GM19467 (cell line): Measurements from ENCODE around the gene RBM33.
A peak's percentile ranks its signal among the peaks of the same experiment; 100 is the strongest.

ENCODE experiments used
- ATAC-seq: cut with Tn5 transposase; IDR thresholded peaks from one replicate; pipeline ENCODE4 v1.9.1; 2021; ENCODE audit warnings: mild to moderate bottlenecking, moderate library complexity; ENCODE audit not compliant: unreplicated experiment

The RBM33 gene

DNA sequence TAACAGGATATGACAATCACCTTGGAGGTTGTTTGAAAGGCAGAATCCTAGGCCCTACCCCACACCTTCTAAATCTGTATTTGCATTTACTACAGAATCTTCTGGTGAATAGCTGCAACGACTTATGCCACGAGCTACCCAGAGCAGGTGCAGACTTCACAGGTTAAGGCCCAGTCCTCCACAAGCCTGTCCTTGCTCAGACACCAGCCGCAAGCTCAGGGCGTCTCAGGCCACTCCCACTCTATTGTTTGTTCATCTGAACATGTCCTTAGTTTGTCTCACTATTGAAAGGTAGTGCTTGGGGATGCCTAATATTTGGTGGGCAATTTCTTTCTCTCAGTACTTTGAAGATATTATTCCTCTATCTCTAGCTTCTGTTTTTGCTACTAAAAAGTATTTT is 18.9 kb upstream of the RBM33 start:
- no peak for ATAC-seq

DNA sequence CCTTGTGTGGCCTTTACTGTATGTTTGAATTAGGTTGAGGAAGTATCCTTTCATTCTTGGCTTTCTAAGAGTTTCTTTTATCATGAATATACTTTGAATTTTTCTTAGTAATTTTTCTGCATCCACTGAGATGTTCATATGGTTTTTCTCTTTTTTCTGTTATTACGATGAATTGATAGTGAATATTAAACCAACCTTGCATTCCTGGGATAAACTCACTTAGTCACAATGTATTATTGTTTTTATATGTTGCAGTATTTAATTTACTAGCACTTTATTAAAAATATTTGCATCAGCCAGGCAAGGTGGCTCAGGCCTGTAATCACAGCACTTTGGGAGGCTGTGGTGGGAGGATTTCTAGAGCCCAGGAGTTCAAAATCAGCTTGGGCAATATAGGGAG is 15.3 kb upstream of the RBM33 start:
- no peak for ATAC-seq

DNA sequence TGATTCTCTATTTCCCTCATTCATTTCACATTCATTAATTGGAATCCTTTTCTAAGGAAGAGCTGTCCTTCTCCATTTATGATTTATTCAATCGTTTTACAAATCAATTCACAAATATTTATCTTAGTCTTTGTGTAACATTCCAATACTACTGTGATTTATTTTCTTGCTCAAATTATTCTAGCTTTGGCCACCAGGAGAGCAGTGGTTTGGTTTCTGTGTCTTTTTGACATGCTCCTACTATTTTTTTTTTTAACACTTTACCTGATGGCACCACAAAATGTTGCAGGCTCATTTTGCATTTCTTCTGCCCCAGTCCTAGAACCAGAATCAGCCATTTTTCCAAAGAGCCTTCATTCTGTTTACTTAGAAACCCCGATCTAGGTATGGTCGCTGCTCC is 13.3 kb upstream of the RBM33 start:
- ATAC-seq = no peak

DNA sequence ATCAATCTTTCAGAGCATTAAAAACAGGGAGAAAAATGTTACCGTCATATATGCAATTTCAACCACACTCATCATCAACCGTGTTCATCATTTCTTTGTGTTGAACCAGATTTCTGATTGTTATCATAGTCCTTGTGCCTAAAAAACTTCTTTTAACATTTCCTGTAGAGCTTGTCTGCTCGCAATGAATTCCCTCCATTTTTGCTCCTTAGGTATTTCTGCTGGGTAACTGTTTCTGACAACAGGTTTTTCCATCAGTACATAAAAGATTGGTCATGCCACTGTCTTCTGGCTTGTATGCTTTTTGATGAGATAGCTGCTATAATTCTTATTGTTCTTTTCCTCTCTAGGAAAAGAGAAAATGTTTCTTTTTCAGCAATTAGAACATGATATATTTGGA is 8.6 kb upstream of the RBM33 start:
- ATAC-seq = no peak

DNA sequence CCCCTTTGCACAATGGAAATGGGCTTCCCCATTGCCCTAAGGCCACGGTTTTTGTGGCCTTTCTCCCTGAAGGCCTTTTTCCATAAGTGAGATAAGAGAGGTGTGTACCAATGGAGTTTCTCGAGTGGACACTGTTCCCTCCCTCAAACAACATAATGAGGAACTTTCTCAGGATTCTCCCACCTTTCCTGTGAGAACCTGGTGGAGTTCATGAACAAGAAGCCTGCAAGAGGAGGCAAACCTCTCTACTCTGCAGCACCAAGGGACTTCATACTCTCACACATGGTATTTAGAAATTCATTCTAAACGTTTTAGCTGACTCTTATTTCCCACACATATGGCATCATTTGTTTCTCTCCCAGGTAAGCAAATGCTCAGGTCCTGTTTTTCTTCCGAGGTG is 7.3 kb upstream of the RBM33 start:
- ATAC-seq = no peak

DNA sequence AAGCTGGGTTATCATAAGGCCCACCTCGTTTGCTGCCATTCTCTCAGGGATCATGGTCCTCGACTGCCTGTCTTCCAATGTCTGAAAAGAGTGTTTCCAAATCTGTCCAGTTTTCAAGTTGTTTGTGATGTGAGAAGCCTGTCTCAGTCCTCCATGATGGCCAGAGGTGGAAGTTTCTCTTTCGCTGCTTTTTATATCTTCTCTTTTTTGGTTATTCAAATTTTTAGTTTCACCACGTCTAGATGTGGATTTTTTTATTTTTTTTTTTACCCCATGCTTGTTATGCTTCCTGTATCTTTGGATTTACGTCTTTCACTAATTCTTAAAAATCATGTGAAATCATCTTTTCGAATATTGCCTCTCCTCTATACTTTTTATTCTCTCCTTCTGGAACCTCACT is 6.1 kb upstream of the RBM33 start:
- no peak for ATAC-seq

DNA sequence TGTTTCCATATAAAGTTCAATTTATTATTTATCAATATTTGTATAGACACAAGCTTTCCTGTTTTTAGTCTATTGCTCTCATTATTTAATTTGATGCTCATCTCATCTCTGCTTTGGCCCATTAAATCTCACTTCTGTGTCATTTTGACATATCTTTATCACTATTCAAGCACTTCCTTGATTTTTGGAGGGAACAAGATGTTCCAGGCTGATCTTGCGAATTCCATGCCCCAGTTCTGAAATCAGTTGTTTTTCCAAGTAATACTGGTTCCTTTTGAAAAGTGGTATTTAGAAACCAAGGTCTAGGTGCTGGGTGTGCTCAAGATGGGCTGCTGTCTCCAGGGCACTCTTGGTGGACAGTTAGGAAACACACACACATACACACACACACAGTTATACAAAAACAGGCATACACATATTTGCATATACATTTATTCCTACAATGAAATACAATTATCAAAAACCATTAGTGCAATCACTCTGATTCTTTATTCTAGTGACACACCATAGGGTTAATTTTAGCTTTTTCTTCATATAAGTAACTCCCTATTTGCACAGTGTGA is 4.4 kb upstream of the RBM33 start:
- ATAC-seq = no peak

DNA sequence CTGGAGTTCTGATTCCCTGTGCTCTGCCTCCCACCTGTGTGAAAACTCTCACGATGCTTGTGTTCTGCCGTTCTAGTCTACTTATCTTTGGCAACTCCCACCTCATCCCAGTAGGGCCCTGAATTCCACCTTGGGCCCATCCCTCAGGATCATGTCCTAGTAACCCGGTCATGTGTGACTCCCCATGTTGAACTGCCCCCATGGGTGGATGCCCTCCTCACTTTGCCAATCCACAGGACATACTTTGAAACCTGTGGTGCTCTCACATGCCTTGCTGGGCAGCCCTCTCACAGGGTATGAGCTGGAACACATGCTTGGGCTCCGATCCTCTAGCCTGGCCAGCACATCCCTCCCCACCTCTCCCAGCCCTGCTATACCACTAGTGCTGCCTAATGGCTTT is 3.8 kb upstream of the RBM33 start:
- no peak for ATAC-seq

DNA sequence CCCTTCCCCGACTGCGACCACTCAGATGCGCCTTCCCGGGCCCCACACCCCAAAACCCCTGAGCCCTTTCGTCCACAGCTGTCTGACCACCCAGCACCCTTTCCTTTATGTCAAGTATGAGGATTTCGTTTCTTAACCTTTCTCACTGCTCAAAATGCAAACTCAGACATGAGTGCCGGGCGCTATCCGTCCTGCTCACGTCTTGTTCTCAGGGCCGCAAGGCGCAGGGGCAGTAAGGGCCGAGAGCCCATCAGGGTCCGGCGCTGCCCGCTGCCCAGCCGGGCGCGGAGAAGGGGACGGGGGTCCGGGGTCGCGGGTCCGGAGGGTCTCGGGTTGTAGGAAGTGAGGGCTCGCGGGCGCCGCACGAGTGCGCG is 670 bp upstream of the RBM33 start:
- no peak for ATAC-seq

DNA sequence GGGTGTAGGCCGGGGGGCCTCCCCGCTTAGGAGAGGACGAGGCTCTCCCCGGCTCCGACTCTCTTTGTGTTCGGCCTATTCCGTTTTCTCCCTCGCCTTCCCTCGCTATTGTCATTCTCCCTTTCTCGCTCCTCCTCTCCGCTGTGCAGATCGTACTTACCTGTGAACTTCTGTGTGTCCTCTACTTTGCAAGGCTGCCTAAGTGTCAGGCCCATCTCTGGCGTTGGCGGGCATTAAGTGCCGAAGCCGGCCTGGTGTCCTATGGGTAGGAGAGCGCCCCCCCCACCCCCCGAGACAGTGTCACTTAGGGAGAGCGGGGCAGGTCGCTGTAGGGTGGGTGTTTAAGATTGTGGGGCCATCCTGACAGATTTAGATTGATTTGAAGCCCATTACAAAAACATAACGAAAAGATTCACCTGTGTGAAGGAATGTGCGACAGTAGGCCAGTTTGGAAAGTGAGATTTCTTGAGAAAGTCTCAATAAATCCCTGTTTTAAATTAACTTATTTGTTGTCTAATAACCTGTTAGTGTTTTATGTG is 579 bp downstream of the RBM33 start:
- ATAC-seq = peak; percentile 14

DNA sequence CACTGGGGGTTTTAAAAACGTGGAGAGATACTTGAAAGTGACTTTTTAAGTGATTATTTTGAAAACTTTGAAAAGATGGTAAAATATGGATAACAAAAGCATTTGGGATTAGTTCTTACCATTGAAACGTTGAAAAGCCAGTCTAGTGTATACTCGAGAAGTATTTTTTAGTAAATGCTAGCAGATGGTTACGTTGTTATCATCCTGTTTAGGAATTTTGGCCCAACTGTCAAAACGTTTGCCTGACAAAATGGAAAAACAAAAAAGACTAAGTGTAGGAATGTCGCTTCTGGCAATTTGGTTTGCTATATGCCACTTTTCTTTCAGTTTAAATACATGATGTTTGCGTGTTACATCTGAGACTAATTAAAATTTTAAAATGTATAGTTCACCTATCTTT is 1.2 kb downstream of the RBM33 start:
- no peak for ATAC-seq

DNA sequence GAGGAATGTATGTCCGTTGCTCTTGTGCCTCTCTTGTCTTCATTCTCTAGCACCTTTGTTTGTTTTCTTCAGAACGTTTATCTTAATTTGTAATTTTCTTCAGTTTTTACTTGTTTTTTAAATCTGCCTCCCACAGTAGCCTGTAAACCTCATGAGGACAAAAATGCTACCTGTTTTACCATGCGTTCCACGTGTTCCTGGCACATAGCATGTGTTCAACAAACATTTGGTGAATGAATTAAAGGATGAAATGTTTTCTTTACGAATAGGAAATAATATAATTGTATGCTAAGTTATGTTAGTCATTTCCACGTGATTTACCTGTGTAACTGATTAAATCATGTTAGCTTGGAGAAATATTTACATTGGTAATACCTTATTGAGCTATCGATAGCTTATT is 2.2 kb downstream of the RBM33 start:
- ATAC-seq = no peak

DNA sequence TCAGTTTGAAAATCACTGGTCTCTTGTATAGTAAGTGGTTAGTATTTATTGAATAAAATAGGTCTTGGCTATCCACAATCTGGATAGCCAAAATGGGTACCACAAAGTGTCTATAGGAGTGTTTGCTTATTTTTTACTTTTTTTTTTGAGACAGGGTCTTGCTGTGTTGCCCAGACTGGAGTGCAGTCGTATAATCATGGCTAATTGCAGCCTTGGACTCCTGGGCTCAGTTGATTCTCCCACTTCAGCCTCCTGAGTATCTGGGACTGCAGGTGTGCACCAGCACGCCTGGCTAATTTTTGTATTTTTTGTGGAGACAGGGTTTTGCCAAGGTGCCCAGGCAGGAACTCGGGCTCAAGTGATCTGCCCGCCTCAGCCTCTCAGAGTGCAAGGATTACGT is 2.8 kb downstream of the RBM33 start:
- no peak for ATAC-seq

DNA sequence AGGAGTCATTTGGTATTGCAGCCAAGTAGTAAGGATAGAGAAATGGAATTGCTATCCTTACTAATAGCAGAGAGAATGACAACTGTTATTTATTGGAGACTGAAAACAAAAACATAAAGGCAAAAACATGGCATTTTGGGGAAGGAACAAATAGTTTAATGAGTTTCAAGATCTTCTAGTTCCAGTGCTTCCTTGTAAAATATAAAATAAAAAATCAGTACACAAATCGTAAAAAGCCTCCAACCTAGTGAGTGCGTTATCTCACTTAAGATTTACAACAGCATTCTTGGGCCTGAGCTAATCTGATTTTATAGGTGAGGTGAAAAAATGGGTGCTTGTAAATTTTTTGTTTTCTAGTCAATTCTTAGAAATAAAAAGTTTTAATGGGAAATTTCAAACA is 3.3 kb downstream of the RBM33 start:
- ATAC-seq = no peak

DNA sequence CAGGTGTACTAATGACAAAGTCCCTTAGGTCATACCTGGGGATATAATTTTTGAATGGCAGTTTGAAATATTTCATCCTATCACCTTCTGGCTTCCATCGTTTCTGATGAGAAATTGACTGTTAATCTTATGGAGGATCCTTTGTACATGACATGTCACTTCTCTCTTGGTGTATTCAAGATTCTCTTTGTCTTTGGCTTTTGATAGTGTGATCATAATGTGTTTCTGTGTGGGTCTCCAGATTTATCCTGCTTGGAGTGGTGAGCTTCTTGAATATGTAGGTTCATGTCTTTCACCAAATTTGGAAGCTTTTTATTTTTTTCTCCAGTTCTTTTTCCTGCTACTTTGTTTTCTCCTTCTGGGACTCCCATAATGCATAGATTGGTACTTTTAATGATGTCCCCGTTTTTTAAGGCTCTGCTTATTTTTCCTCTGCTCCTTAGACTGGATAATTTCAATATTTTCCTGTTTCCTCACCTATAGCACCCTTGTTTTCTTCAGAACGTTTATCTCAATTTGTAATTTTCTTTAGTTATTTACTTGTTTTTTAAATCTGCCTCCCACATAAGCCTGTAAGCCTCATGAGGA is 4.4 kb downstream of the RBM33 start:
- ATAC-seq = no peak

DNA sequence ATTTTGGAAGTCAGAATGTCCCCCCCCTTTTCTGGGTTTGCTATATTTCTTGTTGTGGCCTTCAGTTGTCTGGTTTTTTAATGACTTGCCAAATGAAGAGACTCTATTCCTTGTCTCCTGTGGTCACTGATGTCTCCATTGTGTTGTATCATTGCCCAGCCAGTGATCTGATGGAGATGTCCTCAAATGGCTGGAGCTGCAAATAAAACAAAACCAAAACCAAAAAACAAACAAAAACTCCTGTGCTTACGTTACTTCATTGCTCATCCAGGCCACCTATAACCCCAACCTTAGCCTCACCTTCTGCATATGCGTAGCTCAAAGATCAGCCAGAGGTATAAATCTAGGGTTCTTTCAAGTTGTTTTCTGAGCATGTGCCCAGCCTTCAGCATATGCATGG is 5.1 kb downstream of the RBM33 start:
- no peak for ATAC-seq

DNA sequence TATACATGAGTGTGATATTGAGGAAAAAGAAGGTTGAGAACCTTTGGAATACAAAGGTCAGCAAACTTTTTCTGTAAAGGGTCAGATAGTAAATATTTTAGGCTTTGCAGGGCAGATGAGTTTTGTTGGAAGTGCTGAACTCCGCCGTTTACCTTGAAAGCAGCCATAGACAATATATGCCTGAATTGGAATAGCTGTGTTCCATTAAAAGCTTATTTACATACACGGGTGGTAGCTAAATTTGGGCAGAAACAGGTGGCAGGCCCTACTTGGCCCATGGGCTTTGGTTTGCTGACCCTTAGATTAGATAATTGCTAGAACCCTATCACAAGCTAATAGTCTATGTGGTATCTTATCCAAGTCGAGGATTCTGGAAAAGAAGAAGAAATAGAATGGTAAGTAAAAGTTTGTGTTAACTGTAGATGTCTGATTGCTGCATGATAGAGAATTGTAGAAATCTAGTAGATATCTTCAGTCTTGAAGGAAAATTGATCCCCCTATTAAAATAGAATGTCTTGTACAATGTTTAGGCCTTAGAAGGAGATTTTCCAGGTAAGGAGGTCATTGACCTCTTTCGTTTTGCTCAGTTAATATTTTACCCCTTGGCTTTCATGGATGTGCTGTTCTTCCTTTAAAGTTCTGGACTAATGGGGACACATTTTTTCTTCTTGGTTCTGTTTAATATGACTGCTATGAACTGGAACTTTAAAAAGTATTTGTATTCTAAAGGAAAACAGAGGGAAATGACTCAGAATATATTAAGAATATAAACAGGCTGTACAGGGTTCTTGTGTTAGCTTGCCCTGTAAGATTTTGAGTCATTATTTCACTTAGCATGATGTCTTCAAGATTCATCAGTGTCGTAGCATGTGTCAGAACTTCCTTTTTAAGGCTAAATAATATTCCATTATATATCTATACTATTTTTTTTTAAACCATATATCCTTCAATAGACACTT is 8.0 kb downstream of the RBM33 start:
- ATAC-seq = no peak

DNA sequence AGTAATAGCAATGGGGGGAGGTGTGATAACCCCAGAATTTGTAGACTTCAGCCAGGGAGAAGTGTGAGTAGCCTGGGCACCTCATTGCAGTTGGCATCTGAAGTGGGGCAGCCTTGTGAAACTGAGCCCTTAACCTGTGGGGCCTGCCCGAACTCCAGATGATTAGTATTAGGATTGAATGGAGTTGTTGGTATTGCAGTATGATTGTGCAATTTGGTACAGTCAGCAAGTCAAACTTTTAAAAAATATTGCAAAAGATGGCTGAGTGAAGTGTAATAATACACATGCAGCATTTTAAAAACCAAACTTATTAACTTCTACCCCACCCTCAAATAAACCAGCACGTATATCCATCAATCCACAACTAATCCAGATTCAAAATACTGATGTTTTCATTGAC is 9.3 kb downstream of the RBM33 start:
- ATAC-seq = no peak

DNA sequence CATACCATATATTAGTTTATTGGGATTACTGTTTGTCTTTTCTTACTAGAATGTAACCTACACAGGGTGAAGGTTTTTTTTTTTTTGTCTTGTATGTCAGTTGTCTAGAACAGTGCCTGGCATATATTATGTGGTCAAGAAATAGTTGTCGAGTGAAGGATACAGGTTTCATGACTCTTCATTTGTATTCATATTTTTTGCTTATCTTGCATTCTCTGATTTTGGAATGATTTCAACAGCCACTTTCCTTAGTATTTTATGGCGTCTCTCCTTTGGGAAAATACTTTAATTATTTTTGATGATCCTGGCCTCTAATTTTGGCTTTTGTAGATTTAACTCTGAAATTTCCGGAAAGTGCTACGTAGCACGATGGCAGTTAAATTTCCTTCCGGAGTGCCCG is 12.4 kb downstream of the RBM33 start:
- ATAC-seq = no peak

DNA sequence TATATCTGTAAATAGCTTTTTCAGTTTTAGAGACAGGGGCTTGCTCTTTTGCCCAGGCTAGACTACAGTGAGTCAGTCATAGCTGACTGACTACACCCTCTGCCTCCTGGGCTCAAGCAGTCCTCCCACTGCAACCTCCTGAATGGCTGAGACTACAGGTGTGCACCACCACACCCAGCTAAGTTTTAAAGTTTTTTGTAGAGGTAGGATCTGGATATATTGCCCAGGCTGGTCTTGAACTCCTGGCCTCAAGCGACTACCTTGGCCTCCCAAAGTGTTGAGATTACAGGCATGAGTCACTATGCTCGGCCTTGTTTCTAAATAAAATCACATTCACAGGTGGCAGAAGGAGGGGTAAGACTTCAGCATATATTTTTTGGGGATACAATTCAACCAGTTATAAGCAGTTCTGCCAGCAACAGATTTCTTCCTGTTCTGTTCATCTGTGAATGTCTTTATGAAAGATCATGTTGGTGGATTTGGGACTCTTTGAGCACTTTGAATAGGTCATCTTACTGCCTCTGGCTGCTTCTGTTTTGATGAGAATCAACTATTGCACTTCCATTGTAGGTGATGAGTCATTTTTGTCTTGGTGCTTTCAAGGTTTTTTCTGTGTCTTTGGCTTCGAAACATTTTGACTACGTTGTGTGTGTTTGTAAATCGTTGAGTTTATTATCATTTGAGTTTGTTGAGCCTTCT is 15.7 kb downstream of the RBM33 start:
- ATAC-seq = peak; percentile 59

DNA sequence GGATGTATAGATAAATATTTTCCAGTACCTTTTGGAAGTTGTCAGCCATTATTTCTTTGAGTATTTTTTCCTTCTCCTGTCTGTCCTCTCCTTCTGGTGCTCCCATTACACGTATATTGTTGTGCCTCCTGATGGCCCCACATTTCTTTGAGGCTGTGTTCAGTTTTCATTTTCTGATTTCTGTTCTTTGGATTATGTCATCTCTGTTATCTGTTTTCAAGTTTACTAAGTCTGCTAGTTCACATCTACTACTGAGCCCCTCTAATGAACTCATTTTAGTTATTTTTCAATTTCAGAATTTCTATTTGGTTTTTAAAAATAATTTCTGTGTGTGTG is 16.3 kb downstream of the RBM33 start:
- peak; percentile 48 for ATAC-seq
